Measurements from ENCODE around the gene CD151.

The CD151 gene

GRCh38 chr11:829176-829846, 3.4 kb upstream of the CD151 start:
- DNase-seq (ENCODE audit: low read depth in 2 of 2): no peak

- DNase-seq (ENCODE audit: low read depth in 2 of 2): no peak
These were observed 2.9 kb upstream of the CD151 start for GRCh38 chr11:829847-830294.

- DNase-seq (ENCODE audit: low read depth in 2 of 2): peak in 1 of 2 donors; percentile 58
These were observed 2.2 kb upstream of the CD151 start for GRCh38 chr11:830295-831117.

GRCh38 chr11:831118-831864, 1.5 kb upstream of the CD151 start:
- DNase-seq (ENCODE audit: low read depth in 2 of 2): no peak

- DNase-seq (ENCODE audit: low read depth in 2 of 2): no peak
These were observed 707 bp upstream of the CD151 start for GRCh38 chr11:831961-832528.

- DNase-seq (ENCODE audit: low read depth in 2 of 2): no peak
These were observed 501 bp downstream of the CD151 start for GRCh38 chr11:833114-833791.

GRCh38 chr11:833849-834311, 1.1 kb downstream of the CD151 start:
- DNase-seq (ENCODE audit: low read depth in 2 of 2): no peak

- no peak for DNase-seq (ENCODE audit: low read depth in 2 of 2)
These were observed 1.9 kb downstream of the CD151 start for GRCh38 chr11:834371-835316.

- DNase-seq (ENCODE audit: low read depth in 2 of 2): no peak
These were observed 3.5 kb downstream of the CD151 start for GRCh38 chr11:836274-836673.

- DNase-seq (ENCODE audit: low read depth in 2 of 2): no peak
These were observed 3.9 kb downstream of the CD151 start for GRCh38 chr11:836700-837099.

GRCh38 chr11:837189-837989, 4.6 kb downstream of the CD151 start:
- DNase-seq (ENCODE audit: low read depth in 2 of 2): no peak

- no peak for DNase-seq (ENCODE audit: low read depth in 2 of 2)
These were observed 5.2 kb downstream of the CD151 start for GRCh38 chr11:837990-838307.

GRCh38 chr11:838441-839279, 5.9 kb downstream of the CD151 start:
- DNase-seq (ENCODE audit: low read depth in 2 of 2): no peak

GRCh38 chr11:839280-839623, 6.5 kb downstream of the CD151 start:
- DNase-seq (ENCODE audit: low read depth in 2 of 2): no peak

- no peak for DNase-seq (ENCODE audit: low read depth in 2 of 2)
These were observed 7.3 kb downstream of the CD151 start for GRCh38 chr11:839875-840617.

GRCh38 chr11:841981-842369, 9.2 kb downstream of the CD151 start:
- DNase-seq (ENCODE audit: low read depth in 2 of 2): no peak

- DNase-seq (ENCODE audit: low read depth in 2 of 2): peak; percentile 82 to 83
These were observed 9.7 kb downstream of the CD151 start, which contains the start of the genes POLR2L and TSPAN4 for GRCh38 chr11:842370-843002. Gene POLR2L, minus strand, starts transcription at chr11:842529. Its CDS starts 21 bp downstream, at chr11:842508. Gene TSPAN4, plus strand, starts transcription at chr11:842852. Its CDS starts 7,453 bp downstream, at chr11:850305.
